ENCODE data around the gene PACS1. TPM values are rescaled to one million over a fixed set of nuclear protein-coding genes. Genes with fewer than 3 reads are reported as not detected.

Gene PACS1
- total and polyA plus RNA-seq, 9 donors = 22.4 to 92.9 (median 73.9) TPM

DNA sequence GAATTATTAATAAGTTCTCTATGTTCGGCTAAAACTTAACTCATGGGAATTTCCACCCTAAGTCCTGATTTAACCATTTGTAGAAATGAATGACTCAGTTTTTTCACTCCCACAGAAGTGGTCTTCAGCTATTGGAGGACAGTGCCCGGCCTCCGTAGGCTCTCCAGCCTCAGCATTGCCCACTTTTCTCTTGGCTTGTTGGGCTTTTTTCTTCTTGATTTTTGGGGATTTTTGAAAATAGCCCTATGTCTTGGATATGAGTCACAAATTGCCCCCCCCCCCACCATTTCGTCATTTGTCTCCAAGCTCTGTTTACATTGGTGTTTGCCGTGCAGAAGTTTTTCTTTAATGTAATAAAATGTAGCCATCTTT lies 66.7 kb downstream of the PACS1 start:
- no peak for DNase-seq

DNA sequence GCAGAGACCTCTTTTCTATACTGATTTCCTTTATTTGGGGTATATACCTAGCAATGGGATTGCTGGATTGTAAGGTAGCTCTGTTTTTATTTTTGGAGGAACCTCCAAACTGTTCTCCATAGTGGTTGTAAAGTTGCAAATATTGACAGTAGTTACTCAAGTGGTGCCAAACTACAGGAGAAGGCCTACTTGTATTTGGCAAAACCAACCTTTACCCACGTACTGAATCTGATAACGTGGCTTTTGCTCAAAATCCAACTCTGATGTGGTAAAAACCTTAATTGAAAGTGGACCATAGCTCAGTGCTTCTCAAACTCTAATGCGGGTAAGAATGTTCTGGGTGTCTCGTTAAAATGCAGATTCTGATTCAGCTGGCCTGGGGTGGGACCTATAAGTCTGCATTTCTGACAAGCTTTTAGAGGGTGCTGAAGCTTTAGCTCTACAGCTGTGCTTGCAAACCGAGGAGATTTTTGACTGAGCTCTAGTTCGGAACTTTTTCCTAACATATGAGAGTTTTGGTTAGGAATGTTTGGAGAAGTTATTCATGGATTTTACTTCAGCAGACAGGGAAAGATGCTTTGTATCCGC lies 69.8 kb downstream of the PACS1 start:
- no peak overlapping the region for H3K4me3 ChIP-seq
- H3K27ac ChIP-seq = no peak overlapping the region
- DNase-seq = no peak
- intact Hi-C loops (cut with DNase I) = loop anchor here in 1 of 4 donors (5.0 kb wide), 1 partner anchor 1292 kb away; no protein-coding TSS in a partner anchor
- H3K4me1 ChIP-seq (ENCODE audit: insufficient read depth) = no peaks in the 10 kb centered on the region
- 90 to 95% (median 95%) methylated on average over 7 of the region's 7 CpGs for WGBS, 3 donors
- TF ChIP-seq EP300 (IDR thresholded peaks at IDR 0.05) (no peak), POLR2A (IDR thresholded peaks at IDR 0.05) (no peak)
- TF ChIP-seq, protein P1, sequence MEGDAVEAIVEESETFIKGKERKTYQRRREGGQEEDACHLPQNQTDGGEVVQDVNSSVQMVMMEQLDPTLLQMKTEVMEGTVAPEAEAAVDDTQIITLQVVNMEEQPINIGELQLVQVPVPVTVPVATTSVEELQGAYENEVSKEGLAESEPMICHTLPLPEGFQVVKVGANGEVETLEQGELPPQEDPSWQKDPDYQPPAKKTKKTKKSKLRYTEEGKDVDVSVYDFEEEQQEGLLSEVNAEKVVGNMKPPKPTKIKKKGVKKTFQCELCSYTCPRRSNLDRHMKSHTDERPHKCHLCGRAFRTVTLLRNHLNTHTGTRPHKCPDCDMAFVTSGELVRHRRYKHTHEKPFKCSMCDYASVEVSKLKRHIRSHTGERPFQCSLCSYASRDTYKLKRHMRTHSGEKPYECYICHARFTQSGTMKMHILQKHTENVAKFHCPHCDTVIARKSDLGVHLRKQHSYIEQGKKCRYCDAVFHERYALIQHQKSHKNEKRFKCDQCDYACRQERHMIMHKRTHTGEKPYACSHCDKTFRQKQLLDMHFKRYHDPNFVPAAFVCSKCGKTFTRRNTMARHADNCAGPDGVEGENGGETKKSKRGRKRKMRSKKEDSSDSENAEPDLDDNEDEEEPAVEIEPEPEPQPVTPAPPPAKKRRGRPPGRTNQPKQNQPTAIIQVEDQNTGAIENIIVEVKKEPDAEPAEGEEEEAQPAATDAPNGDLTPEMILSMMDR (IDR thresholded peaks at IDR 0.05) = no peak
- H3K9me3 ChIP-seq = no peaks in the 10 kb centered on the region
- no peaks in the 10 kb centered on the region for H3K36me3 ChIP-seq
- H3K27me3 ChIP-seq = no peaks in the 10 kb centered on the region

More for the DNA sequence above, 66.7 kb downstream of the PACS1 start:
- intact Hi-C loops (cut with DNase I) = loop anchor here in 1 of 4 donors (5.0 kb wide), 1 partner anchor 1296 kb away; no protein-coding TSS in a partner anchor
- Histone ChIP-seq H3K9me3 (no peaks in the 10 kb centered on the region), H3K4me3 (no peak overlapping the region), H3K27me3 (no peaks in the 10 kb centered on the region), H3K27ac (no peak overlapping the region), H3K4me1 (ENCODE audit: insufficient read depth) (no peaks in the 10 kb centered on the region), H3K36me3 (no peaks in the 10 kb centered on the region)
- no peak for TF ChIP-seq POLR2A (IDR thresholded peaks at IDR 0.05)
- TF ChIP-seq, protein P1 (IDR thresholded peaks at IDR 0.05) = no peak
- no peak for TF ChIP-seq EP300 (IDR thresholded peaks at IDR 0.05)
- WGBS, 3 donors = 67 to 80% (median 71%) methylated on average over 5 of the region's 5 CpGs

DNA sequence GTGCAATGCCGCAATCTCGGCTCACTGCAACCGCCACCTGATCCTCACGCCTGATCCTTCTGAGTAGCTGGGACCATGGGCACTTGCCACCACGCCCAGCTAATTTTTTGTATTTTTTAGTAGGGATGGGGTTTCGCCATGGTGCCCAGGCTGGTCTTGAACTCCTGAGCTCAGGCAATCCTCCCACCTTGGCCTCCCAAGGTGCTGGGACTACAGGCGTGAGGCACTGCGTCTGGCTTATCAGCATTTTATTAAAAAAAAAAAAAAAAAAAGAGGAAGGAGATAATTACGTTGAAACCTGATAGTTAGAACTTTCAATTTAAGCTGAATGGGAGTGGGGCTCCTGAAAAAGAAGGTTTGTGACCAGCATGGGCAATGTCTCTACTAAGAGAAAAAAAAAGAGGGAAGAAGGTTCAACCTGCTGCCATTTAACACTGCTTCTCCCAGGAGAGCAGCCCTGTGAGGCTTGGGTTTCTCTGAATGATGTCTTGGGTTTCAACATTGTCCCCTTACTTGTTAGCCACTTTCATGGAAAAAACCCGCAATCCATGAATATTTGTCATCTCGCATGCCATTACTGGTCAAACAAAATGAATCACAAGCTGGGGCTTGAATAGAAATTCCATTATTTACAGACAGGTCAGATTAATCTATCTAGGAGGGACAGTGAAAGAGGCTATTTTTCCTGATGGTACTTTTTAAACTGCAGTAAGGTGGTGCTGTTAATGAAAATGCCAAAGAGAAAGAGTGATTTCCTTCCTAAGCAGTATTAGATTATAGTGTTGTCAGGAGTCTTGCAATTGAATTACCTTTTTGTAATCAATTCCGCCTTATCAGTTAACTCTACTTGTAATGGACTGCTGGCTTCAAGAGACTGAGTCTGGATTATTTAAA lies 72.5 kb downstream of the PACS1 start:
- Histone ChIP-seq H3K9me3 (no peaks in the 10 kb centered on the region), H3K27me3 (no peaks in the 10 kb centered on the region), H3K27ac (no peak overlapping the region), H3K4me3 (no peak overlapping the region), H3K36me3 (no peaks in the 10 kb centered on the region), H3K4me1 (ENCODE audit: insufficient read depth) (no peaks in the 10 kb centered on the region)
- WGBS, 3 donors = 91 to 95% (median 94%) methylated on average over 12 of the region's 12 CpGs
- DNase-seq = no peak
- intact Hi-C loops (cut with DNase I) = no loop called here
- no peak for TF ChIP-seq POLR2A (IDR thresholded peaks at IDR 0.05)

DNA sequence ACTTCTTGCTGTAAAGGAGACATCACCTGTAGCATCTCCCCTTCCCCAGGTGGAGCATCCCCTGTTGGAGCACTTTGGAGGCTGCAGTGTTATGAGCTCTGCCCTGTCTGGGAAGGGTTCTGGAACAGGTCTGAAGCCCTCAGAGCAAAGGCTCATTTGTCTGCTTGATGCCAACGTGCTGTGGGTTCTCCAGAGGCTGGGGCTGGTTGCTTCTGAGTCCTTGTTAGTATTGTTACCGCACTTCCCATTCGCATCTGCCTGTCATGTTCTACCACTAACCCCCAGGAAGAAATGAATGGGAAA lies 73.1 kb downstream of the PACS1 start:
- Histone ChIP-seq H3K36me3 (no peaks in the 10 kb centered on the region), H3K27me3 (no peaks in the 10 kb centered on the region), H3K9me3 (no peaks in the 10 kb centered on the region), H3K4me3 (no peak overlapping the region), H3K27ac (no peak overlapping the region), H3K4me1 (ENCODE audit: insufficient read depth) (no peaks in the 10 kb centered on the region)
- intact Hi-C loops (cut with DNase I) = no loop called here
- WGBS, 3 donors = 91 to 97% (median 93%) methylated on average over 3 of the region's 3 CpGs
- TF ChIP-seq, protein P1 (IDR thresholded peaks at IDR 0.05) = no peak
- no peak for TF ChIP-seq POLR2A (IDR thresholded peaks at IDR 0.05)
- TF ChIP-seq EP300 (IDR thresholded peaks at IDR 0.05) = no peak
- DNase-seq = no peak

Data from ovary (tissue), 9 donors.